Activated T-cell treated with anti-CD3 and anti-CD28 coated beads for 4 hours (primary cell): ENCODE measurements around the gene MARCKSL1.
A peak's percentile ranks its signal among the peaks of the same experiment; 100 is the strongest.
"Not testable (repeated sequence)": the region's sequence is repeated elsewhere in the genome, so short reads cannot be mapped to it uniquely, and the experiment has no call there.

ENCODE experiments used
- DNase-seq: peaks from one replicate; pipeline ENCODE4 v3.0.0-alpha.2; 2020

The MARCKSL1 gene

GRCh38 chr1:32332290-32333079, 3.5 kb downstream of the MARCKSL1 start:
- DNase-seq = no peak

DNA sequence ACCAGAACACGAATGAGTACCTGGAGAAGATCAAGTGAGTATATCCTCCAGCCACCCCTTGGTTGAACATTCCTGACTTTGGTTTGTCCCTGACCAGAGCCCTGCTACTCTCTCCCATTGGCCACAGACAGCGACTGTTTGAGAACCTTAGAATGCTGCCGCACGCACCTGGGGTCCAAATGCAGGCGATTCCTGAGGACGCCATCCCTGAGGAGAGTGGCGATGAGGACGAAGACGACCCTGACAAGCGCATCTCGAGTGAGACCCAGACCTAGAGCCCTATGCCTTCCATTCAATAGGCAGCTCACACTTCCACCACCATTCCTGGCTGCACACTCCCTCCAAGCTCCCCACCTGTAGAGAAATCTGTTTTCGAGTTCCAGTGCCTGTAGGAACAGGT, 4.5 kb downstream of the MARCKSL1 start:
- DNase-seq = no peak

- DNase-seq = no peak
Measured at GRCh38 chr1:32330558-32331151, 5.4 kb downstream of the MARCKSL1 start.

GRCh38 chr1:32329931-32330466, 6.0 kb downstream of the MARCKSL1 start:
- DNase-seq = no peak

DNA sequence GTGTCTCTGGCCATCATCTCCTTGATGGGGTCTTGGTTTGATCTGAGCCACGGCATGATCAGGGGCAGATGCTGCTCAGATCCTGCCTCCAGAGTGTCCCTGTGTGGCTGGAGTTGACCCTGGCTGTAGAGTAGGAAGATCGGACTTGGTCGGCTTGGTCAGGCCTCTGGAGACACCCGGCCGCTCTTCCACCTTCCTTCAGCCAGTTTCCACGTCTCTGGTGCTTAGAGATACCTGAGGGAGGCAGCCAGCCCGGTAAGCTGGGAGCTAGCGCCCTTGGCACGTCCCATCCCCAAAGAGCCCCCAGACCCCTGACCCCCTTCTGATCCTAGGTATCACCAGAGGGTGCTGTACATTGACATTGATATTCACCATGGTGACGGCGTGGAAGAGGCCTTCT, 8.8 kb downstream of the MARCKSL1 start:
- DNase-seq = no peak

- DNase-seq = no peak
Measured at GRCh38 chr1:32321712-32322291, 14.2 kb downstream of the MARCKSL1 start.

GRCh38 chr1:32318127-32318869, 17.7 kb downstream of the MARCKSL1 start:
- DNase-seq = no peak

DNA sequence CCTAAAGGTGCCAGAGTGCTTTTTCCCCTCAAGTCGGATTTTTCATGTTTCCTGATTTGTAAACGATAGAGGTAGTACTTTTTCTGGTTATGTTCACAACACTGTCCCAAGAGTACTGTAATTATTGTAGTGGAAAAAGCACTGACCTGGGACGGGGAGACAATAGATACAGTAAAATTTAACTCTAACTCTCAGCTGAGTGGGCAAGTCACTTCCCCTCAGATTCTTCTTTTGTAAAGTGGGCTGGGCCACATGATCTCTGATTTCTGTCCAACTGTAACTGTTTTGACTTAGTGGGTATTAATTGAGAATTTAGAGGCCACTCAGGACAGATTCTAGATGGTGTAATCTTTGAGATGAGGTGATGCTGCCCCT, 19.1 kb downstream of the MARCKSL1 start:
- DNase-seq = no peak

GRCh38 chr1:32311709-32312393, 24.2 kb downstream of the MARCKSL1 start:
- no peak for DNase-seq

DNA sequence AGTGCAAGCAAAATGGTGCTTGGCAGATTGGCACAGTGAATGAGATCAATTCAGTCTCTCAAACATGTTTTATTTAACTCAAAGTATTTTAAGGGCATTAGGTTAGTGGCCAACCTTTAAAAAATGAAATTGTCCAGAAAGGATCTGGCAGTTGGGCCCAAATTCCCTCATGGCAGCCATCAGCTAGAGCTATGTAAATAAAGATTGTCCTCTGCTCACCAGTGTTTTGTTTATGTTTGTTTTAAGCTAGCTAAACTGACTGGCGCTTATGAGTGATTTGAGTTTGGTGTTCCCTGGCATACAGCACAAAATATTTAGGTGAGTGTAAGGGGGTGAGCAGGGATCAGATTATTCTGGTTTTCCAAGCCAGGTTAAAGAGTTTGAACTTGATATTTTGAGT, 26.1 kb downstream of the MARCKSL1 start:
- DNase-seq = no peak

- DNase-seq = no peak
Measured at GRCh38 chr1:32307324-32307723, 28.7 kb downstream of the MARCKSL1 start.

GRCh38 chr1:32305310-32305709, 30.7 kb downstream of the MARCKSL1 start:
- DNase-seq = no peak

GRCh38 chr1:32303997-32304622, 31.9 kb downstream of the MARCKSL1 start:
- DNase-seq = no peak

GRCh38 chr1:32303358-32303757, 32.7 kb downstream of the MARCKSL1 start:
- DNase-seq = no peak

GRCh38 chr1:32299327-32299726, 36.7 kb downstream of the MARCKSL1 start:
- DNase-seq = no peak

- DNase-seq = not testable (repeated sequence)
Measured at GRCh38 chr1:32298211-32298610, 37.8 kb downstream of the MARCKSL1 start.

- peak; percentile 89 for DNase-seq
Measured at GRCh38 chr1:32291708-32292538, 44.1 kb downstream of the MARCKSL1 start, which contains the start of gene HDAC1. TSS of gene HDAC1 (plus strand) at chr1:32292083. CDS start at chr1:32292170, 87 bp downstream.

GRCh38 chr1:32291145-32291707, 44.8 kb downstream of the MARCKSL1 start:
- no peak for DNase-seq

DNA sequence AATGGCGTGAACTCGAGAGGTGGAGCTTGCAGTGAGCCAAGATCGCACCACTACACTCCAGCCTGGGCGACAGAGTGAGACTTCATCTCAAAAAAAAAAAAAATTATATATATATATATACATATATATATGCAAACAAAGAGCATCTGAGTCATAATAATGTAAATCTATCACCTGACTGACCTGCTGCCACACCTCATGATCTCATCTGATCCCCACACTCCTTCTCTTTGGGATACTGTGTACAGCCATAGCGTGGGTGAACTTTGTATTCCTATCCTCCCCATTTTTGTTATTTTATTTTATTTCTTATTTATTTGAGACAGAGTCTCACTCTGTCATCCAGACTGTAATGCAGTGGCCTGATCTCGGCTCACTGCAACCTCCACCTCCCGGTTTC, 46.8 kb downstream of the MARCKSL1 start:
- DNase-seq = no peak

- DNase-seq = no peak
Measured at GRCh38 chr1:32286763-32287162, 49.3 kb downstream of the MARCKSL1 start.

GRCh38 chr1:32285658-32286057, 50.4 kb downstream of the MARCKSL1 start:
- no peak for DNase-seq
